Measurements from ENCODE around the gene GET4. TPM values are rescaled to one million over a fixed set of nuclear protein-coding genes. Genes with fewer than 3 reads are reported as not detected.
A peak's percentile ranks its signal among the peaks of the same experiment; 100 is the strongest.

GET4 gene
- total RNA-seq, 1 donor from 2014 or later = 17.2 TPM

GRCh38 chr7:919114-919442, 42.7 kb downstream of the GET4 start:
- no peak overlapping the region for H3K9ac ChIP-seq
- TF ChIP-seq EZH2 (IDR thresholded peaks at IDR 0.05) (no peak), EZH2phosphoT487 (IDR thresholded peaks at IDR 0.05) (no peak), CTCF (IDR thresholded peaks at IDR 0.05) (no peak)
- no peaks in the 10 kb centered on the region for H4K20me1 ChIP-seq (ENCODE audit: low read depth)
- Mint-ChIP-seq H3K4me1 (peaks cover 22% of the 10 kb centered on the region), H3K27ac (no peak overlapping the region), H3K4me3 (no peak overlapping the region), H3K27me3 (ENCODE audit: insufficient read depth, low read depth) (peaks cover 7% of the 10 kb centered on the region), H3K36me3 (no peaks in the 10 kb centered on the region), H3K9me3 (no peaks in the 10 kb centered on the region)
- no peak overlapping the region for H3K4me2 ChIP-seq
- H3K27ac ChIP-seq = no peak overlapping the region
- no peaks in the 10 kb centered on the region for H3K4me1 ChIP-seq
- no peaks in the 10 kb centered on the region for H3K36me3 ChIP-seq
- no peak for DNase-seq (ENCODE audit: low spot score)
- H3K27me3 ChIP-seq = no peaks in the 10 kb centered on the region
- no peaks in the 10 kb centered on the region for H3F3A ChIP-seq (ENCODE audit: low read depth)
- no peaks in the 10 kb centered on the region for H3K9me3 ChIP-seq (ENCODE audit: low read depth)
- H3K79me2 ChIP-seq (ENCODE audit: low read depth) = no peaks in the 10 kb centered on the region
- no peak overlapping the region for H2AFZ ChIP-seq (replicated peaks)
- H3K4me3 ChIP-seq = no peak overlapping the region

- Histone ChIP-seq H3K27ac (no peak overlapping the region), H3K79me2 (ENCODE audit: low read depth) (no peaks in the 10 kb centered on the region), H3F3A (ENCODE audit: low read depth) (no peaks in the 10 kb centered on the region), H3K4me3 (no peak overlapping the region), H3K9me3 (ENCODE audit: low read depth) (no peaks in the 10 kb centered on the region), H3K4me1 (no peaks in the 10 kb centered on the region), H3K4me2 (no peak overlapping the region), H3K27me3 (no peaks in the 10 kb centered on the region), H3K36me3 (no peaks in the 10 kb centered on the region), H2AFZ (replicated peaks) (no peak overlapping the region), H4K20me1 (ENCODE audit: low read depth) (no peaks in the 10 kb centered on the region), H3K9ac (no peak overlapping the region)
- no peak for TF ChIP-seq CTCF (IDR thresholded peaks at IDR 0.05)
- TF ChIP-seq EZH2phosphoT487 (IDR thresholded peaks at IDR 0.05) = no peak
- TF ChIP-seq EZH2 (IDR thresholded peaks at IDR 0.05) = no peak
- Mint-ChIP-seq H3K27ac (no peak overlapping the region), H3K4me3 (no peak overlapping the region), H3K4me1 (peaks cover 22% of the 10 kb centered on the region), H3K36me3 (no peaks in the 10 kb centered on the region), H3K9me3 (no peaks in the 10 kb centered on the region), H3K27me3 (ENCODE audit: insufficient read depth, low read depth) (peaks cover 7% of the 10 kb centered on the region)
- DNase-seq (ENCODE audit: low spot score) = no peak
Observed at GRCh38 chr7:919924-920341, 43.6 kb downstream of the GET4 start.

GRCh38 chr7:920351-921070, 44.2 kb downstream of the GET4 start:
- Histone ChIP-seq H3K4me1 (no peaks in the 10 kb centered on the region), H4K20me1 (ENCODE audit: low read depth) (no peaks in the 10 kb centered on the region), H3K4me3 (no peak overlapping the region), H3K36me3 (no peaks in the 10 kb centered on the region), H3K79me2 (ENCODE audit: low read depth) (no peaks in the 10 kb centered on the region), H3K27me3 (no peaks in the 10 kb centered on the region), H3K27ac (no peak overlapping the region), H3K9me3 (ENCODE audit: low read depth) (no peaks in the 10 kb centered on the region), H3K9ac (no peak overlapping the region), H3K4me2 (no peak overlapping the region), H2AFZ (replicated peaks) (no peak overlapping the region), H3F3A (ENCODE audit: low read depth) (no peaks in the 10 kb centered on the region)
- H3K4me1 Mint-ChIP-seq = peaks cover 16% of the 10 kb centered on the region
- H3K27me3 Mint-ChIP-seq (ENCODE audit: insufficient read depth, low read depth) = peaks cover 3% of the 10 kb centered on the region
- TF ChIP-seq EZH2phosphoT487 (IDR thresholded peaks at IDR 0.05) (no peak), CTCF (IDR thresholded peaks at IDR 0.05) (no peak), EZH2 (IDR thresholded peaks at IDR 0.05) (no peak)
- H3K4me3 Mint-ChIP-seq = no peak overlapping the region
- peak overlapping the region; percentile 63 for H3K27ac Mint-ChIP-seq
- DNase-seq (ENCODE audit: low spot score) = no peak
- H3K9me3 Mint-ChIP-seq = no peaks in the 10 kb centered on the region
- no peaks in the 10 kb centered on the region for H3K36me3 Mint-ChIP-seq
